Smooth muscle cell (in vitro differentiated cells): Measurements from ENCODE around the gene C4orf46. TPM values are rescaled to one million over a fixed set of nuclear protein-coding genes. Genes with fewer than 3 reads are reported as not detected.

Experiments
- DNase-seq: peaks from one replicate; lab custom pipeline; 2025; ENCODE audit not compliant: unreplicated experiment; lab: John Stamatoyannopoulos, UW
- H2AFZ ChIP-seq: fragments of 200-600 bp; sonication (generic); 2 replicates; pipeline ENCODE4 v1.6.0; 2016; ENCODE audit warnings: antibody characterized with exemption, low read depth, mild to moderate bottlenecking
- H3F3A ChIP-seq: fragments of 200-600 bp; sonication (generic); 2 replicates; pipeline ENCODE4 v1.6.0; 2017; ENCODE audit warnings: antibody characterized with exemption, low read depth
- H3K27ac ChIP-seq: fragments of 200-600 bp; sonication (generic); 2 replicates; pipeline ENCODE4 v1.5.1; 2016; ENCODE audit warnings: low read depth, mild to moderate bottlenecking
- H3K27me3 ChIP-seq: fragments of 200-600 bp; sonication (generic); 2 replicates; pipeline ENCODE4 v1.6.1; 2016; ENCODE audit warnings: low read depth, mild to moderate bottlenecking
- H3K36me3 ChIP-seq: fragments of 200-600 bp; sonication (generic); 2 replicates; pipeline ENCODE4 v1.5.1; 2016; ENCODE audit warnings: low read depth
- H3K4me1 ChIP-seq: fragments of 200-600 bp; sonication (generic); 2 replicates; pipeline ENCODE4 v1.5.1; 2016; ENCODE audit warnings: low read depth
- H3K4me2 ChIP-seq: fragments of 200-600 bp; sonication (generic); 2 replicates; pipeline ENCODE4 v1.6.0; 2016; ENCODE audit warnings: mild to moderate bottlenecking
- H3K4me3 ChIP-seq: fragments of 200-600 bp; sonication (generic); 2 replicates; pipeline ENCODE4 v1.5.1; 2016; ENCODE audit warnings: mild to moderate bottlenecking
- H3K79me2 ChIP-seq: fragments of 200-600 bp; sonication (generic); 2 replicates; pipeline ENCODE4 v1.6.0; 2016; ENCODE audit warnings: low read depth, mild to moderate bottlenecking
- H3K9ac ChIP-seq: fragments of 200-600 bp; sonication (generic); 2 replicates; pipeline ENCODE4 v1.6.0; 2016; ENCODE audit warnings: low read depth
- H3K9me3 ChIP-seq: fragments of 200-600 bp; sonication (generic); replicated peaks from 2 replicates; pipeline ENCODE4 v1.5.1; 2016; ENCODE audit warnings: low read depth
- H4K20me1 ChIP-seq: fragments of 200-600 bp; sonication (generic); 2 replicates; pipeline ENCODE4 v1.6.0; 2016; ENCODE audit warnings: low read depth
- WGBS: methylation state at CpG from one replicate; pipeline ENCODE4 v1.1.7; 2016; ENCODE audit warnings: low lambda C conversion rate; 5-methylcytosine and 5-hydroxymethylcytosine counted together
- polyA plus RNA-seq: library from polyadenylated mRNA; unstranded; fragments of >200 nt; fragmentation: Nextera tagmentation; extraction: Ambion mirVana; gene quantifications from 2 replicates; pipeline ENCODE4 v1.2.1, GENCODE V29; 2016
- small RNA-seq: library from RNA; depleted of rRNA; stranded (forward); fragments of <200 nt; gene quantifications from one replicate; pipeline ENCODE3, GENCODE V24; 2014
- total RNA-seq: library from RNA; depleted of rRNA; stranded (reverse); fragments of >200 nt; gene quantifications from 2 replicates; pipeline ENCODE4 v1.2.3, GENCODE V29; 2014
- TF ChIP-seq, protein P1 (sequence below): fragments of 200-600 bp; sonication (generic); IDR thresholded peaks from 2 replicates; pipeline ENCODE4 v1.5.1; 2017; ENCODE audit warnings: borderline replicate concordance, mild to moderate bottlenecking, antibody characterized with exemption; ENCODE audit not compliant: insufficient read depth, poor library complexity, severe bottlenecking

C4orf46 gene
- total and polyA plus RNA-seq, 2 experiments from 2014 or later: 8.8 to 9.8 TPM

DNA sequence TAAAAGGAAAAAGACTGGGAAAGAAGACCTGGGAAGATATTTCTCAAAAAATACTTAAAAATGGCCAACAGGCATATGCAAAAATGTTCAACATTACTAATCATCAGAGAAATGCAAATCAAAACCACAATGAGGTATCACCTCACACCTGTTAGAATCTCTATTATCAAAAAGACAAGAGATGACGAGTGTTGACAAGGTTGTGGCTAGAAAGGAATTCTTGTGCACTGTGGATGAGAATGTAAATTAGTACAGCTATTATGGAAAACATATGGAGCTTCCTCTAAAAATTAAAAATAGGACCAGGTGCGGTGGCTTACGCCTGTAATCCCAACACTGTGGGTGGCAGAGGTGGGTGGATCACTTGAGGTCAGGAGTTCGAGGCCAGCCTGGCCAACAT is 50.0 kb downstream of the C4orf46 start:
- 91% methylated on average over 4 of the region's 4 CpGs for WGBS
- H3K27ac ChIP-seq: no peak overlapping the region
- H3K4me3 ChIP-seq: no peak overlapping the region
- TF ChIP-seq, protein P1, sequence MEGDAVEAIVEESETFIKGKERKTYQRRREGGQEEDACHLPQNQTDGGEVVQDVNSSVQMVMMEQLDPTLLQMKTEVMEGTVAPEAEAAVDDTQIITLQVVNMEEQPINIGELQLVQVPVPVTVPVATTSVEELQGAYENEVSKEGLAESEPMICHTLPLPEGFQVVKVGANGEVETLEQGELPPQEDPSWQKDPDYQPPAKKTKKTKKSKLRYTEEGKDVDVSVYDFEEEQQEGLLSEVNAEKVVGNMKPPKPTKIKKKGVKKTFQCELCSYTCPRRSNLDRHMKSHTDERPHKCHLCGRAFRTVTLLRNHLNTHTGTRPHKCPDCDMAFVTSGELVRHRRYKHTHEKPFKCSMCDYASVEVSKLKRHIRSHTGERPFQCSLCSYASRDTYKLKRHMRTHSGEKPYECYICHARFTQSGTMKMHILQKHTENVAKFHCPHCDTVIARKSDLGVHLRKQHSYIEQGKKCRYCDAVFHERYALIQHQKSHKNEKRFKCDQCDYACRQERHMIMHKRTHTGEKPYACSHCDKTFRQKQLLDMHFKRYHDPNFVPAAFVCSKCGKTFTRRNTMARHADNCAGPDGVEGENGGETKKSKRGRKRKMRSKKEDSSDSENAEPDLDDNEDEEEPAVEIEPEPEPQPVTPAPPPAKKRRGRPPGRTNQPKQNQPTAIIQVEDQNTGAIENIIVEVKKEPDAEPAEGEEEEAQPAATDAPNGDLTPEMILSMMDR: no peak
- no peak overlapping the region for H3K9ac ChIP-seq
- no peak for DNase-seq
- H4K20me1 ChIP-seq: no peaks in the 10 kb centered on the region
- no peaks in the 10 kb centered on the region for H3K36me3 ChIP-seq
- H3F3A ChIP-seq: no peaks in the 10 kb centered on the region
- no peaks in the 10 kb centered on the region for H3K9me3 ChIP-seq
- H3K4me2 ChIP-seq: no peak overlapping the region
- no peaks in the 10 kb centered on the region for H3K79me2 ChIP-seq
- no peaks in the 10 kb centered on the region for H3K4me1 ChIP-seq
- no peak overlapping the region for H2AFZ ChIP-seq
- H3K27me3 ChIP-seq: no peaks in the 10 kb centered on the region

DNA sequence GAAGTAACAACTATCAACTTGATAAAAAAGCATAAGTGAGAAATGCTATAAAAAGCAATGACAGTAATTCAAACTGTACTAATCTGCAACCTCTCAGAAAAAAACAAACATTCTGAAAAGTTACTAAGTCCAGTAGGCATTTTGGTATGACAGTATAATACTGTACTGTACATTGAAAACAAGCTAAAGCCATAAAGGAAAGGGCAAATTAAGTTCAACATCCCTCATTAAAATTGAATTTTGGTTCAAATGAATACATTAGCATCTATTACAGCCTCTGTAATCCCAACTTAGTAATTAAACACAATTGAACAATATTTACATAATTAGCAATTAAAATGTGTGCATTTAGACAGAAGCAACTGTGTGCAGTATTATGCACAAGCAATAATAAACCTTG is 53.7 kb downstream of the C4orf46 start:
- H3K9me3 ChIP-seq: no peaks in the 10 kb centered on the region
- no peaks in the 10 kb centered on the region for H4K20me1 ChIP-seq
- H3K4me1 ChIP-seq: no peaks in the 10 kb centered on the region
- H3K36me3 ChIP-seq: no peaks in the 10 kb centered on the region
- DNase-seq: no peak
- TF ChIP-seq, protein P1: no peak
- H3K27ac ChIP-seq: no peak overlapping the region
- no peak overlapping the region for H3K4me3 ChIP-seq
- no peaks in the 10 kb centered on the region for H3F3A ChIP-seq
- no peaks in the 10 kb centered on the region for H3K79me2 ChIP-seq
- no peaks in the 10 kb centered on the region for H3K27me3 ChIP-seq
- no peak overlapping the region for H2AFZ ChIP-seq
- H3K9ac ChIP-seq: no peak overlapping the region
- no peak overlapping the region for H3K4me2 ChIP-seq

Small RNAs within 50 kb of the gene (small RNA-seq; reads per million reads assigned to genes)
- not detected for gene RF00012

Other genes starting within 250 kb of the C4orf46 start
- gene RXFP1, start 150.0 kb downstream of the C4orf46 start, total RNA-seq: not detected in 2 replicates
- not detected in 2 replicates for gene RXFP1, start 150.0 kb downstream of the C4orf46 start, polyA plus RNA-seq
- 9.6 and 18.0 TPM in 2 replicates for gene ETFDH, start 409 bp upstream of the C4orf46 start, total RNA-seq
- 9.0 and 11.7 TPM in 2 replicates for gene ETFDH, start 409 bp upstream of the C4orf46 start, polyA plus RNA-seq
- 32.1 and 33.2 TPM in 2 replicates for gene PPID, start 51.5 kb upstream of the C4orf46 start, total RNA-seq
- 33.1 and 33.7 TPM in 2 replicates for gene PPID, start 51.5 kb upstream of the C4orf46 start, polyA plus RNA-seq
- gene FNIP2, start 97.1 kb upstream of the C4orf46 start, total RNA-seq: 27.6 and 36.3 TPM in 2 replicates
- gene FNIP2, start 97.1 kb upstream of the C4orf46 start, polyA plus RNA-seq: 10.4 and 11.2 TPM in 2 replicates